HCT116 (cell line): Measurements from ENCODE around the gene EIF5A2. TPM values are rescaled to one million over a fixed set of nuclear protein-coding genes. Genes with fewer than 3 reads are reported as not detected.

Experiments
- ATAC-seq: fragments of 200-7000 bp; cut with Tn5 transposase; 2 replicates; pipeline ENCODE4 v1.9.1; 2020; ENCODE audit warnings: mild to moderate bottlenecking, moderate library complexity
- BruUV-seq: library from RNA; stranded (reverse); fragments of 400-500 nt; replicated peaks from 2 replicates; lab custom pipeline; 2021; lab: Mats Ljungman, UMichigan
- CTCF ChIA-PET: fragments of 300-600 bp; sonication (Branson Sonifier 250); formaldehyde crosslinking; loops from one replicate; lab custom pipeline; 2021; ENCODE audit warnings: antibody characterized with exemption; lab: Charles Lee
- POLR2A ChIA-PET: fragments of 300-600, 350-600 bp; sonication (Branson Sonifier 250); formaldehyde crosslinking; loops from one replicate; lab custom pipeline; 2021; ENCODE audit warnings: antibody characterized with exemption; lab: Charles Lee
- RAD21 ChIA-PET, 2 experiments: fragments of 300-600 bp; sonication (Branson Sonifier 250); formaldehyde crosslinking; loops; one replicate each; lab custom pipeline; 2023; ENCODE audit warnings: low total read pairs in 2 of 2; ENCODE audit not compliant: uncharacterized antibody in 2 of 2, unreplicated experiment in 2 of 2, low non-redundant PET in 1 of 2; lab: Charles Lee
- DNase-seq: peaks from one replicate; pipeline ENCODE4 v3.0.0-alpha.2; 2010; ENCODE audit warnings: low read depth, low spot score
- H2AFZ ChIP-seq: fragments of 200-600 bp; shearing (Covaris generic), sonication (generic); 2 replicates; pipeline ENCODE4 v1.6.1; 2017; ENCODE audit warnings: low read depth, mixed run types, mixed read lengths, antibody characterized with exemption, low read length; ENCODE audit not compliant: poor library complexity, severe bottlenecking
- H3K27ac ChIP-seq: 2 replicates; pipeline ENCODE4 v1.5.1; 2012; ENCODE audit warnings: low read depth, low read length
- H3K27me3 ChIP-seq: fragments of 200-600 bp; sonication (generic); 2 replicates; pipeline ENCODE4 v1.6.1; 2016; ENCODE audit warnings: mixed run types, low read length, mixed read lengths; ENCODE audit not compliant: insufficient read depth
- H3K36me3 ChIP-seq, 2 experiments: fragments of 200-500 bp in 1 of 2; fragments of 200-600 bp in 1 of 2; sonication (Bioruptor generic) in 1 of 2; sonication (generic) in 1 of 2; 2 replicates each; pipeline versions ENCODE4 v1.5.1 to v1.6.1; 2014 to 2016; ENCODE audit warnings: low read length in 2 of 2, inconsistent platforms in 1 of 2, mixed read lengths in 1 of 2, mixed run types in 1 of 2; ENCODE audit not compliant: insufficient read depth in 2 of 2, control insufficient read depth in 1 of 2
- H3K4me1 ChIP-seq, 2 experiments: fragments of 200-600 bp in 1 of 2; sonication (generic) in 1 of 2; 2 replicates each; pipeline versions ENCODE4 v1.5.1 to v1.6.1; 2012 to 2017; ENCODE audit warnings: low read length in 2 of 2, inconsistent platforms in 1 of 2, mild to moderate bottlenecking in 1 of 2, mixed read lengths in 1 of 2, mixed run types in 1 of 2, moderate library complexity in 1 of 2; ENCODE audit not compliant: insufficient read depth in 2 of 2, control insufficient read depth in 1 of 2
- H3K4me2 ChIP-seq: fragments of 200-600 bp; sonication (generic); 2 replicates; pipeline ENCODE4 v1.6.1; 2017; ENCODE audit warnings: mixed run types, low read length, mixed read lengths
- H3K4me3 ChIP-seq, 2 experiments: fragments of 200-600 bp in 1 of 2; sonication (generic) in 1 of 2; replicated peaks in 1 of 2; 2 replicates each; pipeline ENCODE4 v1.5.1; 2011 to 2016; ENCODE audit warnings: low read length in 2 of 2, control low read depth in 1 of 2, low read depth in 1 of 2, mild to moderate bottlenecking in 1 of 2, mixed read lengths in 1 of 2, mixed run types in 1 of 2
- H3K79me2 ChIP-seq: fragments of 200-600 bp; sonication (generic); 2 replicates; pipeline ENCODE4 v1.6.1; 2017; ENCODE audit warnings: mild to moderate bottlenecking, mixed run types, low read length, moderate library complexity, mixed read lengths; ENCODE audit not compliant: insufficient read depth
- H3K9ac ChIP-seq: fragments of 200-600 bp; sonication (generic); 2 replicates; pipeline ENCODE4 v1.6.1; 2016; ENCODE audit warnings: low read length, mixed read lengths
- H3K9me2 ChIP-seq: fragments of 200-600 bp; sonication (generic), shearing (Covaris generic); 2 replicates; pipeline ENCODE4 v1.6.1; 2017; ENCODE audit warnings: mixed run types, mild to moderate bottlenecking, moderate library complexity; ENCODE audit not compliant: insufficient read depth
- H3K9me3 ChIP-seq, 2 experiments: fragments of 200-500 bp in 1 of 2; fragments of 200-600 bp in 1 of 2; sonication (Bioruptor generic) in 1 of 2; sonication (generic) in 1 of 2; 2 replicates each; pipeline ENCODE4 v1.6.1; 2014 to 2017; ENCODE audit warnings: low read length in 2 of 2, mixed read lengths in 2 of 2, inconsistent platforms in 1 of 2, low read depth in 1 of 2, mild to moderate bottlenecking in 1 of 2, mixed run types in 1 of 2, moderate library complexity in 1 of 2; ENCODE audit not compliant: control insufficient read depth in 1 of 2, insufficient read depth in 1 of 2
- H4K20me1 ChIP-seq: fragments of 200-600 bp; sonication (generic), shearing (Covaris generic); 2 replicates; pipeline ENCODE4 v1.6.1; 2017; ENCODE audit warnings: mixed run types, mild to moderate bottlenecking, moderate library complexity; ENCODE audit not compliant: insufficient read depth
- CEBPB ChIP-seq: IDR thresholded peaks from 2 replicates; pipeline ENCODE4 v1.6.1; 2012; ENCODE audit warnings: low read depth
- ELF1 ChIP-seq: IDR thresholded peaks from 2 replicates; pipeline ENCODE4 v1.6.1; 2012; ENCODE audit warnings: low read depth, borderline replicate concordance
- EZH2 ChIP-seq: fragments of 200-600 bp; sonication (generic); IDR thresholded peaks from 2 replicates; pipeline ENCODE4 v1.6.1; 2017; ENCODE audit warnings: antibody characterized with exemption, mixed run types
- JUND ChIP-seq: IDR thresholded peaks from 2 replicates; pipeline ENCODE4 v1.6.1; 2012
- MAX ChIP-seq: IDR thresholded peaks from 2 replicates; pipeline ENCODE4 v1.6.1; 2012
- POLR2A ChIP-seq: IDR thresholded peaks from 2 replicates; pipeline ENCODE4 v1.7.0; 2011; ENCODE audit warnings: borderline replicate concordance; ENCODE audit not compliant: insufficient read depth, insufficient read length; ENCODE audit errors: extremely low read depth
- POLR2AphosphoS5 ChIP-seq: IDR thresholded peaks from 2 replicates; pipeline ENCODE4 v1.6.1; 2011; ENCODE audit warnings: mild to moderate bottlenecking, low read depth, low read length, moderate library complexity
- SRF ChIP-seq: IDR thresholded peaks from 2 replicates; pipeline ENCODE4 v1.6.1; 2012; ENCODE audit warnings: low read depth
- ZNF274 ChIP-seq: fragments of 200-500 bp; sonication (Bioruptor generic); IDR thresholded peaks from 2 replicates; pipeline ENCODE4 v1.6.1; 2014; ENCODE audit warnings: mild to moderate bottlenecking, low read depth, low read length, inconsistent platforms
- intact Hi-C: fragments of 100-400 bp; cut with micrococcal nuclease; formaldehyde crosslinking; loops from 2 replicates; pipeline ENCODE4 v1.10.0; 2022
- total RNA-seq: library from RNA; stranded (reverse); gene quantifications from one replicate; pipeline ENCODE4 v1.2.1, GENCODE V29; 2021; ENCODE audit not compliant: unreplicated experiment
- TF ChIP-seq, protein P1 (sequence below), 3 experiments: fragments of 200-600 bp in 1 of 3; sonication (generic) in 1 of 3; IDR thresholded peaks in 2 of 3; conservative IDR thresholded peaks in 1 of 3; 2 replicates each; pipeline ENCODE4 v1.5.1; 2012 to 2017; ENCODE audit warnings: low read depth in 2 of 3, low read length in 2 of 3, antibody characterized with exemption in 1 of 3, borderline replicate concordance in 1 of 3, control low read depth in 1 of 3, mild to moderate bottlenecking in 1 of 3, mixed read lengths in 1 of 3, mixed run types in 1 of 3, moderate library complexity in 1 of 3; ENCODE audit not compliant: insufficient read depth in 1 of 3
- TF ChIP-seq, protein P2 (sequence below): IDR thresholded peaks from 2 replicates; pipeline ENCODE4 v1.6.1; 2011; ENCODE audit warnings: mild to moderate bottlenecking, low read length, moderate library complexity; ENCODE audit not compliant: insufficient replicate concordance; ENCODE audit errors: extremely low read depth

Gene EIF5A2
- total RNA-seq, 1 experiment from 2014 or later = 19.4 TPM

- no peak overlapping the region for H3K4me2 ChIP-seq
Observed at GRCh38 chr3:170905862-170906261, 2.6 kb downstream of the EIF5A2 start.

GRCh38 chr3:170903123-170903522, 5.3 kb downstream of the EIF5A2 start:
- Histone ChIP-seq H3K27ac (no peak overlapping the region), H3K4me3 (no peak overlapping the region), H3K9ac (no peak overlapping the region), H3K4me2 (no peak overlapping the region), H3K9me2 (no peaks in the 10 kb centered on the region), H3K27me3 (no peaks in the 10 kb centered on the region), H4K20me1 (no peaks in the 10 kb centered on the region), H2AFZ (no peak overlapping the region), H3K36me3 (no peaks in the 10 kb centered on the region), H3K79me2 (no peaks in the 10 kb centered on the region), H3K4me1 (peaks cover 4 to 9% of the 10 kb centered on the region in 2 experiments; a peak in 3 of 4 replicates), H3K9me3 (no peaks in the 10 kb centered on the region)
- DNase-seq (no peak), ATAC-seq (no peak)
- ChIA-PET POLR2A (no interaction called here), CTCF (no interaction called here), RAD21 (no interaction called here)
- BruUV-seq = no TSS peak
- intact Hi-C loops = no loop called here
- TF ChIP-seq POLR2A = no peak
- no peak for TF ChIP-seq ELF1
- no peak for TF ChIP-seq EZH2
- no peak for TF ChIP-seq MAX
- TF ChIP-seq CEBPB = no peak
- TF ChIP-seq, protein P1, sequence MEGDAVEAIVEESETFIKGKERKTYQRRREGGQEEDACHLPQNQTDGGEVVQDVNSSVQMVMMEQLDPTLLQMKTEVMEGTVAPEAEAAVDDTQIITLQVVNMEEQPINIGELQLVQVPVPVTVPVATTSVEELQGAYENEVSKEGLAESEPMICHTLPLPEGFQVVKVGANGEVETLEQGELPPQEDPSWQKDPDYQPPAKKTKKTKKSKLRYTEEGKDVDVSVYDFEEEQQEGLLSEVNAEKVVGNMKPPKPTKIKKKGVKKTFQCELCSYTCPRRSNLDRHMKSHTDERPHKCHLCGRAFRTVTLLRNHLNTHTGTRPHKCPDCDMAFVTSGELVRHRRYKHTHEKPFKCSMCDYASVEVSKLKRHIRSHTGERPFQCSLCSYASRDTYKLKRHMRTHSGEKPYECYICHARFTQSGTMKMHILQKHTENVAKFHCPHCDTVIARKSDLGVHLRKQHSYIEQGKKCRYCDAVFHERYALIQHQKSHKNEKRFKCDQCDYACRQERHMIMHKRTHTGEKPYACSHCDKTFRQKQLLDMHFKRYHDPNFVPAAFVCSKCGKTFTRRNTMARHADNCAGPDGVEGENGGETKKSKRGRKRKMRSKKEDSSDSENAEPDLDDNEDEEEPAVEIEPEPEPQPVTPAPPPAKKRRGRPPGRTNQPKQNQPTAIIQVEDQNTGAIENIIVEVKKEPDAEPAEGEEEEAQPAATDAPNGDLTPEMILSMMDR (IDR thresholded peaks at IDR 0.05 in 2 of 3, conservative IDR thresholded peaks at IDR 0.05 in 1 of 3; ENCODE audit: borderline replicate concordance in 1 of 3, insufficient read depth in 1 of 3, low read depth in 2 of 3, low read length in 2 of 3) = no peak
- TF ChIP-seq, protein P2, sequence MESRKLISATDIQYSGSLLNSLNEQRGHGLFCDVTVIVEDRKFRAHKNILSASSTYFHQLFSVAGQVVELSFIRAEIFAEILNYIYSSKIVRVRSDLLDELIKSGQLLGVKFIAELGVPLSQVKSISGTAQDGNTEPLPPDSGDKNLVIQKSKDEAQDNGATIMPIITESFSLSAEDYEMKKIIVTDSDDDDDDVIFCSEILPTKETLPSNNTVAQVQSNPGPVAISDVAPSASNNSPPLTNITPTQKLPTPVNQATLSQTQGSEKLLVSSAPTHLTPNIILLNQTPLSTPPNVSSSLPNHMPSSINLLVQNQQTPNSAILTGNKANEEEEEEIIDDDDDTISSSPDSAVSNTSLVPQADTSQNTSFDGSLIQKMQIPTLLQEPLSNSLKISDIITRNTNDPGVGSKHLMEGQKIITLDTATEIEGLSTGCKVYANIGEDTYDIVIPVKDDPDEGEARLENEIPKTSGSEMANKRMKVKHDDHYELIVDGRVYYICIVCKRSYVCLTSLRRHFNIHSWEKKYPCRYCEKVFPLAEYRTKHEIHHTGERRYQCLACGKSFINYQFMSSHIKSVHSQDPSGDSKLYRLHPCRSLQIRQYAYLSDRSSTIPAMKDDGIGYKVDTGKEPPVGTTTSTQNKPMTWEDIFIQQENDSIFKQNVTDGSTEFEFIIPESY = no peak
- TF ChIP-seq JUND = no peak
- TF ChIP-seq SRF = no peak
- TF ChIP-seq POLR2AphosphoS5 = no peak

More at GRCh38 chr3:170905862-170906261, 2.6 kb downstream of the EIF5A2 start:
- H4K20me1 ChIP-seq = no peaks in the 10 kb centered on the region
- no peak overlapping the region for H2AFZ ChIP-seq
- no peaks in the 10 kb centered on the region; a peak in 1 of 4 replicates for H3K9me3 ChIP-seq
- DNase-seq (no peak), ATAC-seq (no peak)
- H3K9me2 ChIP-seq = no peaks in the 10 kb centered on the region
- no peak overlapping the region for H3K4me3 ChIP-seq
- intact Hi-C loops = no loop called here
- no peak for TF ChIP-seq ZNF274
- TF ChIP-seq, protein P1 (IDR thresholded peaks at IDR 0.05 in 2 of 3, conservative IDR thresholded peaks at IDR 0.05 in 1 of 3; ENCODE audit: borderline replicate concordance in 1 of 3, insufficient read depth in 1 of 3, low read depth in 2 of 3, low read length in 2 of 3) = no peak
- TF ChIP-seq CEBPB = no peak
- no peak for TF ChIP-seq ELF1
- no peak for TF ChIP-seq POLR2A
- RAD21 ChIA-PET = no interaction called here
- no peak overlapping the region for H3K9ac ChIP-seq
- H3K27ac ChIP-seq = no peak overlapping the region
- H3K36me3 ChIP-seq = no peaks in the 10 kb centered on the region
- H3K27me3 ChIP-seq = no peaks in the 10 kb centered on the region
- CTCF ChIA-PET = no interaction called here
- H3K4me1 ChIP-seq = peaks cover 4 to 18% of the 10 kb centered on the region in 2 experiments; a peak in 3 of 4 replicates
- no peaks in the 10 kb centered on the region for H3K79me2 ChIP-seq
- POLR2A ChIA-PET = no interaction called here
- BruUV-seq = no TSS peak
